H9 (cell line): ENCODE measurements around the gene P3H3. TPM values are rescaled to one million over a fixed set of nuclear protein-coding genes. Genes with fewer than 3 reads are reported as not detected.

Source experiments
- DNase-seq: peaks from one replicate; pipeline ENCODE4 v3.0.0-alpha.2; 2017
- H2AFZ ChIP-seq: one replicate; pipeline ENCODE4 v1.6.1; 2013; ENCODE audit warnings: mild to moderate bottlenecking, low read length, control low read depth, moderate library complexity
- H2AK5ac ChIP-seq: 2 replicates; pipeline ENCODE4 v1.6.1; 2013; ENCODE audit warnings: low read length, control low read depth, mixed read lengths; ENCODE audit not compliant: insufficient read length
- H2BK120ac ChIP-seq: one replicate; pipeline ENCODE4 v1.6.1; 2013; ENCODE audit warnings: low read depth, mild to moderate bottlenecking, low read length, control low read depth, inconsistent platforms; ENCODE audit not compliant: poor library complexity, severe bottlenecking
- H2BK12ac ChIP-seq: 2 replicates; pipeline ENCODE4 v1.6.1; 2013; ENCODE audit warnings: low read length, control low read depth, mixed read lengths, low read depth; ENCODE audit not compliant: insufficient read length
- H2BK15ac ChIP-seq: 2 replicates; pipeline ENCODE4 v1.6.1; 2013; ENCODE audit warnings: low read depth, low read length, control low read depth
- H2BK20ac ChIP-seq: one replicate; pipeline ENCODE4 v1.6.1; 2013; ENCODE audit warnings: low read depth, mild to moderate bottlenecking, low read length, control low read depth, inconsistent platforms; ENCODE audit not compliant: poor library complexity, severe bottlenecking
- H2BK5ac ChIP-seq: 2 replicates; pipeline ENCODE4 v1.6.1; 2013; ENCODE audit warnings: low read length, control low read depth, mixed read lengths; ENCODE audit not compliant: insufficient read length
- H3K14ac ChIP-seq: 2 replicates; pipeline ENCODE4 v1.6.1; 2013; ENCODE audit warnings: low read length, control low read depth; ENCODE audit not compliant: insufficient read depth
- H3K18ac ChIP-seq: 2 replicates; pipeline ENCODE4 v1.6.1; 2013; ENCODE audit warnings: low read depth, mild to moderate bottlenecking, mixed read lengths, low read length, control low read depth; ENCODE audit not compliant: insufficient read length
- H3K23ac ChIP-seq: 2 replicates; pipeline ENCODE4 v1.6.1; 2013; ENCODE audit warnings: low read length, control low read depth, mixed read lengths, low read depth; ENCODE audit not compliant: insufficient read length
- H3K23me2 ChIP-seq: 2 replicates; pipeline ENCODE4 v1.6.1; 2013; ENCODE audit warnings: low read depth, mild to moderate bottlenecking, mixed read lengths, low read length, control low read depth; ENCODE audit not compliant: insufficient read length, poor library complexity, severe bottlenecking
- H3K27ac ChIP-seq: 2 replicates; pipeline ENCODE4 v1.5.1; 2013; ENCODE audit warnings: low read length, control low read depth, mixed read lengths, low read depth; ENCODE audit not compliant: insufficient read length
- H3K27me3 ChIP-seq: 2 replicates; pipeline ENCODE4 v1.6.1; 2013; ENCODE audit warnings: low read length, control low read depth, inconsistent platforms; ENCODE audit not compliant: insufficient read depth
- H3K4ac ChIP-seq: 2 replicates; pipeline ENCODE4 v1.6.1; 2013; ENCODE audit warnings: low read depth, mild to moderate bottlenecking, control low read depth, inconsistent platforms, low read length, moderate library complexity
- H3K4me1 ChIP-seq: 2 replicates; pipeline ENCODE4 v1.6.1; 2013; ENCODE audit warnings: low read length, control low read depth, inconsistent platforms; ENCODE audit not compliant: insufficient read depth
- H3K4me2 ChIP-seq: 2 replicates; pipeline ENCODE4 v1.6.1; 2013; ENCODE audit warnings: low read length, control low read depth, mixed read lengths; ENCODE audit not compliant: insufficient read length, insufficient read depth
- H3K56ac ChIP-seq: 2 replicates; pipeline ENCODE4 v1.6.1; 2013; ENCODE audit warnings: low read depth, mild to moderate bottlenecking, mixed read lengths, low read length, control low read depth; ENCODE audit not compliant: insufficient read length
- H3K79me1 ChIP-seq: 2 replicates; pipeline ENCODE4 v1.6.1; 2013; ENCODE audit warnings: low read depth, mild to moderate bottlenecking, moderate library complexity, low read length, control low read depth, inconsistent platforms; ENCODE audit not compliant: insufficient read depth, poor library complexity, severe bottlenecking
- H3K79me2 ChIP-seq: 2 replicates; pipeline ENCODE4 v1.6.1; 2013; ENCODE audit warnings: low read length, control low read depth, inconsistent platforms; ENCODE audit not compliant: insufficient read depth
- H3K9ac ChIP-seq: 2 replicates; pipeline ENCODE4 v1.6.1; 2013; ENCODE audit warnings: low read length, control low read depth, mixed read lengths; ENCODE audit not compliant: insufficient read length; ENCODE audit errors: extremely low read depth
- H3K9me3 ChIP-seq: one replicate; pipeline ENCODE4 v1.6.1; 2013; ENCODE audit warnings: low read depth, low read length, inconsistent platforms; ENCODE audit not compliant: control insufficient read depth
- H3T11ph ChIP-seq: one replicate; pipeline ENCODE4 v1.6.1; 2013; ENCODE audit warnings: mild to moderate bottlenecking, low read length, control low read depth, inconsistent platforms
- H4K20me1 ChIP-seq: one replicate; pipeline ENCODE4 v1.6.1; 2013; ENCODE audit not compliant: control insufficient read depth, insufficient read length, insufficient read depth
- H4K5ac ChIP-seq: 2 replicates; pipeline ENCODE4 v1.6.1; 2013; ENCODE audit warnings: low read depth, mild to moderate bottlenecking, mixed read lengths, low read length, control low read depth; ENCODE audit not compliant: insufficient read length
- H4K8ac ChIP-seq: replicated peaks from 2 replicates; pipeline ENCODE4 v1.6.1; 2013; ENCODE audit warnings: low read length, control low read depth, mixed read lengths, low read depth; ENCODE audit not compliant: insufficient read length
- H4K91ac ChIP-seq: 2 replicates; pipeline ENCODE4 v1.6.1; 2013; ENCODE audit warnings: low read depth, mild to moderate bottlenecking, moderate library complexity, mixed read lengths, low read length, control low read depth; ENCODE audit not compliant: insufficient read length
- H3K27ac Mint-ChIP-seq, 3 experiments: 2 replicates in 2 of 3; 3 replicates in 1 of 3; pipeline ENCODE4 v1.8.0; 2020 to 2021; ENCODE audit warnings: mixed read lengths in 3 of 3, mild to moderate bottlenecking in 1 of 3, moderate library complexity in 1 of 3
- H3K27me3 Mint-ChIP-seq: 2 replicates; pipeline ENCODE4 v1.8.0; 2021; ENCODE audit warnings: low read depth, mild to moderate bottlenecking, moderate library complexity, mixed read lengths
- H3K36me3 Mint-ChIP-seq, 3 experiments: 2 replicates in 2 of 3; 3 replicates in 1 of 3; pipeline ENCODE4 v1.8.0; 2020 to 2021; ENCODE audit warnings: low read depth in 3 of 3, mixed read lengths in 3 of 3; ENCODE audit not compliant: insufficient read depth in 1 of 3
- H3K4me1 Mint-ChIP-seq, 2 experiments: 2 replicates each; pipeline ENCODE4 v1.8.0; 2020; ENCODE audit warnings: mixed read lengths in 2 of 2
- H3K4me3 Mint-ChIP-seq, 2 experiments: 2 replicates in 1 of 2; 3 replicates in 1 of 2; pipeline ENCODE4 v1.8.0; 2020 to 2021; ENCODE audit warnings: mild to moderate bottlenecking in 2 of 2, mixed read lengths in 2 of 2, moderate library complexity in 1 of 2
- H3K9me3 Mint-ChIP-seq, 2 experiments: 2 replicates in 1 of 2; 3 replicates in 1 of 2; pipeline ENCODE4 v1.8.0; 2020; ENCODE audit warnings: mild to moderate bottlenecking in 2 of 2, mixed read lengths in 2 of 2, moderate library complexity in 1 of 2
- CTCF ChIP-seq: fragments of 200-600 bp; sonication (generic); conservative IDR thresholded peaks from 3 replicates; pipeline ENCODE4 v1.8.0; 2021; ENCODE audit warnings: antibody characterized with exemption, mild to moderate bottlenecking
- WGBS: extraction: QIAGEN DNeasy Blood & Tissue Kit; methylation state at CpG from one replicate; pipeline ENCODE4 v1.1.7; 2013; ENCODE audit warnings: missing lambda C conversion rate, low lambda C conversion rate, mixed read lengths; ENCODE audit not compliant: insufficient read length; ENCODE audit errors: extremely low coverage; 5-methylcytosine and 5-hydroxymethylcytosine counted together
- total RNA-seq: library from RNA; stranded (reverse); gene quantifications from 2 replicates; pipeline ENCODE4 v1.2.1, GENCODE V29; 2021

The P3H3 gene
- total RNA-seq, 1 experiment from 2014 or later = 55.0 TPM

DNA sequence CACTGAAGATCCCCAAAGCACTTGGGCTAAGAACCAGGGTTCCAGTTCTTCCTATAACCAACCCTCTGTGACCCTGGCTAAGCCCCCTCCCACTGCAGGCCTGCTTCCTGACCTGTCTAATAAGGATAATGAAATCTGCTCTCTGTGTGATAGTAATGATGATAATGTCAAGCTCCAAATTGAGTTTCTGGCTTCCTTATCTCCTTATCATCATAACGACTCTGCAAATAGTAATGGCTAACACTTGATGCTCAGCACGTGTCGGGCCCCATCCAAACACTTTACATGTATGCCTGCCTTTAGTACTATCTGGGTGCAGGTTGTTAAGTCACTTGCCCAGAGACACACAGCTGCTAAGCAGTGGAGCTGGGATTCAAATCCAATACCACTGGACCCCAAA is 11.6 kb upstream of the P3H3 start:
- Mint-ChIP-seq H3K27me3 (peaks cover 60% of the 10 kb centered on the region), H3K4me3 (no peak overlapping the region), H3K4me1 (peaks cover 36% of the 10 kb centered on the region in 2 experiments), H3K9me3 (peaks cover 0 to 2% of the 10 kb centered on the region in 2 experiments; a peak in 1 of 5 replicates), H3K27ac (peak overlapping the region in 1 of 3 experiments; percentile 37; a peak in 1 of 7 replicates), H3K36me3 (peaks cover 0 to 3% (median 0%) of the 10 kb centered on the region in 3 experiments; a peak in 1 of 7 replicates)
- no peak overlapping the region for H2BK120ac ChIP-seq
- no peak overlapping the region for H2BK20ac ChIP-seq
- H3K4me1 ChIP-seq = peaks cover 7% of the 10 kb centered on the region; the same call in 1 of the 2 replicates
- H3K23ac ChIP-seq = no peak overlapping the region
- H3K18ac ChIP-seq = no peak overlapping the region
- no peak overlapping the region for H2AK5ac ChIP-seq
- H3K27me3 ChIP-seq = peaks cover 4% of the 10 kb centered on the region; the same call in 1 of the 2 replicates
- no peak overlapping the region for H4K8ac ChIP-seq
- H3K9me3 ChIP-seq = no peaks in the 10 kb centered on the region
- no peak overlapping the region for H3K4ac ChIP-seq
- WGBS = no CpG with 5 or more reads among the region's 3 CpGs
- no peak overlapping the region for H3T11ph ChIP-seq
- H3K79me1 ChIP-seq = no peaks in the 10 kb centered on the region
- no peak for DNase-seq
- no peaks in the 10 kb centered on the region for H4K20me1 ChIP-seq
- H3K14ac ChIP-seq = no peak overlapping the region
- no peak overlapping the region for H4K91ac ChIP-seq
- H2BK12ac ChIP-seq = no peak overlapping the region
- no peak overlapping the region for H3K9ac ChIP-seq
- H2BK5ac ChIP-seq = no peak overlapping the region
- no peaks in the 10 kb centered on the region for H3K79me2 ChIP-seq
- no peak overlapping the region for H2AFZ ChIP-seq
- H3K27ac ChIP-seq = no peak overlapping the region
- peaks cover 3% of the 10 kb centered on the region for H3K23me2 ChIP-seq
- H3K56ac ChIP-seq = no peak overlapping the region
- TF ChIP-seq CTCF = no peak
- no peak overlapping the region for H3K4me2 ChIP-seq
- H2BK15ac ChIP-seq = no peak overlapping the region
- no peak overlapping the region for H4K5ac ChIP-seq
